GM21526 (cell line): ENCODE results near the gene SLMAP.

Source experiments
- ATAC-seq: cut with Tn5 transposase; IDR thresholded peaks from one replicate; pipeline ENCODE4 v1.9.1; 2021; ENCODE audit warnings: moderate library complexity; ENCODE audit not compliant: unreplicated experiment, low FRiP score

The SLMAP gene

DNA sequence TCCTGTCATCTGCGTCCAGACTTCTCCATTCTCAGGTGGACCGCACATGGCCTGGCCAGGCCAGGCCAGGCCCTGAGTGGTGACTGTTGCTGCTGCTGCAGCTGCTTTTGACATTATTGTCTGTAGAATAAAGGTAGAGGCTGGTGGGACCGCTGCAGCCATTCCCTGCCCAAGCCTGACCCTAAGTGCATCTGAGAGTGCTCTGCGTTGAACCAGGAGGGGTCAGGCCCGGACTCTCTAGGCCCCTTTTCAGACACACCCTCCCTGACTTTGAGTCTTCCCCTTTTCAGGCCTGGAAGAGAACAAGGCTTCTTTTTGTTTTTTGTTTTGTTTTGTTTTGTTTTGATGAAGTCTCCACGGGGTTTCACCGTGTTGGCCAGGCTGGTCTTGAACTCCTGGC, 197.5 kb downstream of the SLMAP start:
- no peak for ATAC-seq

DNA sequence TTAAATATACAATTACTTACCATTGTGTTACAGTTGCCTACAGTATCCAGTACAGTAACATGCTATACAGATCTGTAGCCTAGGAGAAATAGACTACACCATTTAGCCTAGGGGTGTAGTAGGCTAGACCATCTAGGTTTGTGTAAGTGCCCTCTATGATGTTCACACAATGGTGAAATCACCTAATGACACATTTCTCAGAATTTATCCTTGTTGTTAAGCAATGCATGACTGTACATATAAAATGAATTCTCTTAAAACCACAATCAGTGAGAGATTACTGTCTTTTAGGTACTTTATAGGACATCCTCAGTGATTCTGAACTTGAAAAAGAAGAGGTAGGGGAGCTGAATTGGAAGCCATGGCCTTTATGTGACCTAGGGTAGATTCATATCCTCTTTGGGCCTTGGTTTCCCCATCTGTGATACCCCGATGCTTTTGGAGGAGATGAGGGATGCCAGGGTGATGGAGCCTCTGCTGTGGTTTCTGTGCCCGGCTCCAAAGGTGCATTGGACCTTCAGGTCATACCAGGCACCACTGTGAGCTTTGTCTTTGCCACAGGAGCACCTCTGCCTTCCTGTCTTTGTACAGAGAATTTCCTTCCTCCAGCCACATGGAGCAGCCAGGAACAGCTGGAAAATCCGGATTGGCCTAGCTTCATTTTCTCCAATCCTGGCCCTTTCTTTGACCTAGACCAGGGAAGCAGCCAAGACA, 200.2 kb downstream of the SLMAP start:
- ATAC-seq: no peak

DNA sequence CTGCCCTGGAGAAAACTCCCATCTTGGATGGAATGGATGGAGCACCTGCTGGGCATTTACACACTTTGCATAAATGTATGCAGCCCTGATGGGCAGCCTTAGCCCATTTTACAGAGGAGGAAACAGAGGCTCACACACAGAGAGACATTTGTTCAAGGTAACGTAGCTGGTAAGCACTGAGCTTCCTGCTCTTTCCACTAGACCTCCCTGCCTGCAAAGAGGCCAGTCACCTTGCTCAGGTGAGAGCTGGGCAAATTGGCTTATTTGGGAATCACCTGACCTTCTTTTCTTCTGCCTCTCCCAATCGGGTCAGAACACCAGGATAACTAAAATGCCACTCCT, 200.7 kb downstream of the SLMAP start:
- no peak for ATAC-seq

DNA sequence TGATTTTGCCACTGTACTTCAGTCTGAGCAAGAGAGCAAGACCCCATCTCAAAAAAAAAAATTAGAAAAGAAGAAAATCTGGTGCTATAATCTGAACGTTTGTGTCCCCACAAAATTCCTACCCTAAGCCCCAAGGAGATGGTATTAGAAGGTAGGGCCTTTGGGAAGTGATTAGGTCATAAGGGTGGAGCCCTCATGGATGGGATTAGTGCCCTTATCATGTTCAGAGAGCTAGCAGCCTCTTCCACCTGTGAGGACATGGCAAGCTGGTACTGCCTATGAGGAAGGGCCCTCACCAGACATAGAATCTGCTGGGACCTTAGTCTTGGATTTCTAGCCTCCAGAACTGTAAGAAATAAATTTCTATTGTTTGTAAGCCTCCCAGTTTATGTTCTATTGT, 201.7 kb downstream of the SLMAP start:
- ATAC-seq: no peak

DNA sequence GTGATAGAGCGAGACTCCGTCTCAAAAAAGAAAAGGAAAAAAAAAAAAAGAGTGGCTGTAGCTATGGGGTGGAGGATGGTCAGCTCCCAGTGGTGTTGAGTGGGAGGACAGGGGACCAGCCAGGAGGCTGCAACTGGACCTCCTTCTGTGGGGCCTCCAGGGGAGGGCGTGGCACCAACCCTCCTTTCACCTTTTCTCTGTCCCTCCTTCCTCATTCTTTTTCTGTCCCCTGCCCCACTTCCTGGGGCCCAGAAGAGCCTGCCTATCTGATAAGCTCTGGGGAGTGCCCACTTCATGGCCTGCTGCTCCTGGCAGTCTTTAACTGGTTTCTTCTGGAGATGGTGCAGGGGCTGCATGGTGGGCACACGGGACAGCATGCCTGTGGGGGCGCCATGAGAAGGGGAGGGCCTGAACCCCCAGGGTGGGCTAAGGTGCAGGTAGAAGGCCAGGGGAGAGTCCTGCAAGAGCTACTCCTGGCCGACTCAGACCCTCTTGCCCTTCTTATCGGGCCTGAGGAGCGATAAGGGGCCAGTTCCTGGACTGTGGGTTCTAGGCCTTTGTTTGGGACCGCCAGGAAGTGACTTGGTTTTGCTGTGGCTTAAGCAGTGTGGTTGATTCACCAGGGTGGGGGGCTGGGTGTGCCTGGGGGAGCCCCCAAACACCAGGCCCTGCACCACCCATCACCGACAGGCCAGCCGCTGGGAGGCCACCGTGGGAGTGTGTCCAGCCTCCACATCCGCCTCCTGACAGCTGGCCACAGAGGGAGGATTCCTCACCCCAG, 202.7 kb downstream of the SLMAP start:
- no peak for ATAC-seq

DNA sequence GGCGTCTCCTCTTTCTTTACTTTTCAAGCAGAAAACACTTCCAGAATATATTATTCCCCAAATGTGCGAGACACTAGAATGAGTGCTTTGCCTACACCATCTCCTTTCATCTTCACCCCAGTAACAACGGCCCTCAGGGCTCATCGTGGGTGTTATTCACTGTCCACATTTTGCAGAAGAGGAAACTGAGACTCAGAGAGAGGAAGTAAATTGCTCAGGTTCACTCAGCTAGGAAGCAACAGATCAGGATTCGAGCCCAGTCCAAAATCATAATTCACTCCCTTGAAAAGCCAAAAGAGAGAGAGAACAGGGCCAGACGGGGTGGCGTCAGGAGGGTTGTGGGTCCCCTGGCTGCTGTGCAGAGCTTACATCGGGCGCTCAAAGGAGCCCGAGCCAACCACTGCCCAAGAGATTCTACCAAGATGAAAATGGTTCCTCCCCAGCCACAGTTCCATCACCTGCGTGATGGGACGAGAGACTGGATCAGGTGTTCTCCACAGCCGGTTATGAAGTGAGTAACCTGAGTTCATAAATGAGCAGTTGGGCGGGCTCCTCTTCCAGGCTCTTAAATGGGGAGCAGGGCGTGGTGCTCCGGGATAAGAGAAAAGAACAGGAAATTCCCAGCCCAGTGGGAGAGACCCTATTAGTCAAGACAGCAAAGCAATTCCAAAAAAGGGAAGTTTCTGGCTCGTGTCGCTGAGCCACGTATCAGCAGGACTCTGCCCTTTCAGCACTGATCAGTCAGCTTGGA, 203.5 kb downstream of the SLMAP start:
- no peak for ATAC-seq

DNA sequence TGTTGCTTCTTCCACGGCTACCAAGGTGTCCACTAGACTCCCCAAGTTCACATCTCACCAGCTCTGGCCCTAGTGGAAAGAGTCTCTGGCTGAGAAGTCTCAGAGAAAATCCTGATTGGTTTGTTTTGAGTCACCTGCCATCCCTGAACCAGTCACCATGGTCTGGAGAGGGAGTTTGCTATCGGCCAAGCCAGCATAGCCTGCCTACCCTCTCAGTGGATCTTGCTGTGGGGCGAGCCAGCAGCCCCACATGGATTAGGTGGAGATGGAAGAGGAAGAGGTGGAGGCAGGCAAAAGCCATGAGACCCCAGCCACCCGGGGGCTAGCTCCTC, 204.0 kb downstream of the SLMAP start:
- no peak for ATAC-seq

DNA sequence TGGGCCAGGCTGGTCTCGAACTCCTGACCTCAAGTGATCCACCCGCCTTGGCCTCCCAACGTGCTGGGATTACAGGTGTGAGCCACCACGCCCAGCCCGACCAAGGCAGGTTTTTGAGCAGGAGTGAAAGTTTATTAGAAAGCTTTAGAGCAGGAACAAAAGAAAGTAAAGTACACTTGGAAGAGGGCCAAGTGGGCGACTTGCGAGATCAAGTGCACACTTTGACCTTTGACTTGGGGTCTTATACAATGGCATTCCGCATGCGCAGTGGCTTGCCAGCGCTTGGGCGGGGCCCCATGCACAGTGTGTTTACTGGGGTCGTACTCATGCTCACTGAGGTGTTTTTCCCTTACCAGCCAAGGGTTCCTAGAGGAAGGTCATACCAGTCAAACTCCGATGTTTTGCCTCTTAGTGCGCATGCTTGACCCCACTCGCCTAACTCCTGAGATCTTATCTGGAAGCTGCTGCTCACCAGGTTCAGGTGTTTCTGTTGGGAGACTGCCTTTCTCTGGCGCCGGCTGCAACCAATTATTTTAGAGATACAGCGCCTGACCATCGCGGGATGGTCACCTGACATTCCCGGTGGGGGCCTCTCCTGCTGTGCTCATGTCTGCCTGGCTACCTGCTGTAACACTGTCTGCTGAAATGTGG, 205.2 kb downstream of the SLMAP start:
- no peak for ATAC-seq

DNA sequence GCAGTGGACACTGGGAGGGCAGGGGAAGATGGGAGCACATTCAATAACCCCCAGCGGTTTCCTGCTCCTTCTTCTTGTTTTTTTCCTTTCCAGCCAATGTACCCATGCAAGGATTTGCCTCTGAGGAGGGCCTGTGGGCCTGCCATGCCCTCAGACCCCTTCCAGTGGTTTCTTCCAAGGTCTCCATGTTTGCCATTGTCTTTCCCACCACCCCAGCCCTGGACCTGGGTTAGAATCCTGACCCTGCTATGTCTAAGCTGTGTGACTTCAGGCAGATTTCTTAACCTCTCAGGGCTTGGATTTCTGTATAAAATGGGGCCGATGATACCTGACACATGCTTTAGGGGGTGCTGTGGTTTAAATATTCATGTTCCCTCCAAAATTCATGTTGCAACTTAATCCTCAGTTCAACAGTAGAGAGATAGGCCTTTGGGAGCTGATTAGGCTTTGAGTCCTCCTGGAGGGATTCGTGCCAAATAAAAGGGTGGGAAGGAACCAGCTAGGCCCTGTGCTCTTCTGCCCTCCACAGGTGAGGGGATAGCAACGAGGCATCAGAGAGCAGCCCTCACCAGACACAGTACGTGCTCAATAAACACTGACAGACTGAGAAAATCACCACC, 205.8 kb downstream of the SLMAP start:
- ATAC-seq: no peak

DNA sequence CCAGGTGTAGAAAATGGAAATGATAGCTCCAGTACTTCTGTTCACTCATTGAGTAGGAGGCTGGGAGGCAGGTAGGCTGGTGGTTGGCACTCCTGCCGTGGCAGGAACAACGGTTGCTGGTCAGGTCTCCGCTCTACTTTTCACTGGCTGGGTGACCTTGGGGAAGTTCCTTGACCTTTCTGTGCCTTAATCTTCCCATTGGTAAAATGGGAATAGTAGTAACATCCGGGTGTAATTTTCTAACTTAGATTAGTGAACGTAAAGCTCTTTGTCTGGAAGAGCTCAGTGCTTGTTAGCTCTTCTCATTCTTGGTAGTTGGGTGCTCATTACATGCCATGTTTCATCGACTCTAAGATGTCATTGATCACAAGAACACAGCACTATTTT, 206.3 kb downstream of the SLMAP start:
- ATAC-seq: no peak

DNA sequence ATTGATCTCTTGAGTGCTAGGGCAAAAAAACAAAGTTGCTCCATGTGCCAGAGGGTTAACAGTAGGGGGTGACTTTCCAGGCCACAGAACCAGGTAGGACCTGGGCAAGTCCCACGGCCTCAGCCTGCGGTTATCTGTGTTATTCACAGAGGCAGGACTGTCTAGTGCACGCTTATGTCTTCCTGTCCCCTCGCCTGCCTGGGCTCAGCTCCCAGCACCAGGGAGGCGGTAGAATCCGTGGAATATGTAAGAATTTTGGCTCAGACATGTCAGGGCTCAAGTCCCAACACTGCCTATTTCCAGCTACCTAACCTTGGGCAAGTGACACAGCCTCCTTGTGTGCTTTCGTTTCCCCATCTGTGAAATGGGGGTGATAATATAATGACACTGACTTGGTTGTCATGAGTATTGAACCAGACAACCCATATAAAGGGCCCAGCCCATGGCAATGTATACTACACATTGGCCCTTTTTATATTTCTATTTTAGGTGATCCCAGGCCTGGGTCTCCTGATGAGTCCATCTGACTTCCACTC, 207.8 kb downstream of the SLMAP start:
- no peak for ATAC-seq

DNA sequence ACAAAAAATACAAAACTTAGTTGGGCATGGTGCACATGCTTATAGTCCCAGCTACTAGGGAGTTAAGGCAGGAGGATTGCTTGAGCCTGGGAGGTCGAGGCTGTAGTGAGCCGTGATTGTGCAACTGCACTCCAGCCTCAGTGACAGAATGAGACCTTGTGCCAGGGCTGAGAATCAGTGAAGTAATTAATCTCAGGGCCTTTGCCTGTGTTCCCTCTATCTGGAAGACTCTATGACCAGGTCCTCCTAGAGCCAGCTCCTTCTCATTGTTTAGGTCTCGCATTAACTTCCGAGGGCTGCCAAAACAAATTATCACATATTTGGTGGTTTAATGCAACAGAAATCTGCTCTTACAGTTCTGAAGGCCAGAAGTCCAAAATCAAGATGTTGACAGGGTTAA, 210.7 kb downstream of the SLMAP start:
- no peak for ATAC-seq

DNA sequence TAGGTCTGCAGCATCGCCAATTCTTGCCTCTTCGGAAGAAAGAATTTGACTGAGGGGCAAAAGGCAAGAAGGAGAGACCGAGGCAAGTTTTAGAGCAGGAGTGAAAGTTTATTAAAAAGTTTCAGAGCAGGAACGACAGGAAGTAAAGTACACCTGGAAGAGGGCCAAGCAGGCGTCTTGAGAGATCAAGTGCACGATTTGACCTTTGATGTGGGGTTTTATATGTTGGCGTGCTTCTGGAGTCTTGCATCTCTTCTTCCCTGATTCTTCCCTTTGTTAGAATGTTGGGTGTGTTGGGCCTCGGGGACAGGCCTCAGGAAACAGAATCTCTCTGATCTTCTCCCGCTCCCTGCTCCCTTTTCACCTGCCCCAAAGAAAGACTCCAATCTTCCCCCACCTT, 211.5 kb downstream of the SLMAP start:
- no peak for ATAC-seq

DNA sequence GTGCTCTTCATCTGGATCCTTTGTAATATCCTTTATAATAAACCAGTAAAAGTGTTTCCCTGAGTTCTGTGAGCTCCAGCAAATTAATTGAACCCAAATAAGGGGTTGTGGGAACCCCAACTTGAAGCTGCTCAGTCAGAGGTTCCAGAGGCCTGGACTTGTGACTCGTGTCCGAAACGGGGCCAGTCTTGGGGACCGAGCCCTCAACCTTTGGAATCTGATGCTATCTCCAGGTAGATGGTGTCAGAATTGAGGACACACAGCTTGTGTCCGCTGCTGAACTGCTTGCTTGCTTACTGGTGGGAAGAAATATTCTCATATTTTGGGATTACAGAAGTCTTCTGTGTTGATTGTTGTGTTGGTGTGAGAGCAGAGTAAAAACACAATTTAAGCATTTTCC, 212.4 kb downstream of the SLMAP start:
- no peak for ATAC-seq

DNA sequence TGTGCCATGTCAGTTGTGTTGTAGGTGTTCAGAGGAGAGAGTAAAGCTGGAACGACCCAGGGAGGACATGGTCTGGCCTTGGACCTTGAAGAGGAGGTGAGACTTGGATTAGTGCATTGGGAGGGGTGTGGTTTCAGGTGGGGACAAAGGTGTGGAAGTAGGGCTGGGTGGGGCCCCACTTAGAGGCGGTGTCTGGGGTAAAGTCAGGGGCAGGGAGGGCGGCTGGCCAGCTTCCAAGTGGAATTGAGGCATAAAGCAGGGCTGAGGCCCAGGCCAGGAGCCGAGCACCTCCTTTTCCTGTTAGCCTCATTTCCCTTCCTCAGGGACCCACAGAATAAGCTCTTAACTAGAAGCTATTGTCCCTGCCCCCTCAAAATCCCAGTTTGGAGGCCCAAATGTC, 215.9 kb downstream of the SLMAP start:
- no peak for ATAC-seq

DNA sequence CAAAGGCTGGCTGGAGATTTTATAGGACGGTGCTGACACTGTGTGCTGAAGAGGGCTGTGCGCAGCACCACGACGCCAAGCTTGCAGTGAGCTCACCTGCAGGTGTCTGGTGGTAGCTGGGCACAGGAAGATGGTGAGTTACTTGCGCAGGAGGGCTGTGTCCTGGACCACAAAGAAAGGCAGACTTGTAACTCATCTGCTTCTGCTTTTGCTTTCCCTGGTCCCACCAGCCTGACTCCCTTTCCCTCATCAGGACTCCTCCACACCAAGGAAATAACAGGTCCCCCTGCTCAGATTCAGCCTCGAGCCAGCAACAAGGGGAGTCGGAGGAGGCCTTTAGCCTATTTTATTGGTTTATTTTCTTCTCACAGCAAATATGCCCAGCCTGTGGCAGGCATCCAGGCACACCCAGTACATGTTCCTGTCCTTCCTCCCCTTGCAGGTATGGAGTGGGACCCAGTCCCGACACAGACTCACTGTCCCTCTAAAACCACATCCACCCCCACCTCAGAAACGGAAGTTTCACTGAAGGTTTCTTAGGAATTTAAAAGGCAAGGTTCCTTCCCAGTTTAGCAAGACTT, 216.5 kb downstream of the SLMAP start:
- ATAC-seq: no peak

DNA sequence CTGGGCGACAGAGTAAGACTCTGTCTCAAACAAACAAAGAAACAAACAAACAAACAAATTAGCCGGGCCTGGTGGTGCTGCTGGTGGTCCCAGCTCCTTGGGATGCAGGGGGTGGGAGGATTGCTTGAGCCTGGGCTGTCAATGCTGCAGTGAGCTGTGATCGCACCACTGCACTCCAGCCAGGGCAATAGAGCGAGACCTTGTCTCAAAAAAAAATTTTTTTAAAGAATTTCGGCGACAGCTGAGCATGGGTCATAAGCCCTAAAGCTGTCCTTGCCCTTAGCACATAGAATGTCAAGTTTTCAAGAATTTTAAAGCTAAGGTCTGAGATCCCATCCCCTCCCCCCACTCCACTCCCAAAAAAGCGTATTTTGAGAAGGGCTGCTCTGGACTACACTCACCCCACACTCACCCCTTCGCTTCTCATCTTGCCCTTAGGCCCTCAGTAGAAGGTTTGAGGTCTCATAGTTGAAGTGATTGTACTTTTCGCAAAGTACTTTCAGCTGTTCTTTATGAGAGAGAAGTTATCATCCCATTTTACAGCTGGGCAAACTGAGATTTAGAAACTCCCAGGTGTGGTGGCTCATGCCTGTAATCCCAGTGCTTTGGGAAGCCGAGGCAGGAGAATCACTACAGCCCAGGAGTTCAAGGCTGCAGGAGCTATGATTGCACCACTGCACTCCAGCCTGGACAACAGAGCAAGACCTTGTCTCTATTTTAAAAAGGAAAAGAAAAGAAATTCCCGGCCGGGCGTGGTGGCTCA, 217.8 kb downstream of the SLMAP start:
- no peak for ATAC-seq

DNA sequence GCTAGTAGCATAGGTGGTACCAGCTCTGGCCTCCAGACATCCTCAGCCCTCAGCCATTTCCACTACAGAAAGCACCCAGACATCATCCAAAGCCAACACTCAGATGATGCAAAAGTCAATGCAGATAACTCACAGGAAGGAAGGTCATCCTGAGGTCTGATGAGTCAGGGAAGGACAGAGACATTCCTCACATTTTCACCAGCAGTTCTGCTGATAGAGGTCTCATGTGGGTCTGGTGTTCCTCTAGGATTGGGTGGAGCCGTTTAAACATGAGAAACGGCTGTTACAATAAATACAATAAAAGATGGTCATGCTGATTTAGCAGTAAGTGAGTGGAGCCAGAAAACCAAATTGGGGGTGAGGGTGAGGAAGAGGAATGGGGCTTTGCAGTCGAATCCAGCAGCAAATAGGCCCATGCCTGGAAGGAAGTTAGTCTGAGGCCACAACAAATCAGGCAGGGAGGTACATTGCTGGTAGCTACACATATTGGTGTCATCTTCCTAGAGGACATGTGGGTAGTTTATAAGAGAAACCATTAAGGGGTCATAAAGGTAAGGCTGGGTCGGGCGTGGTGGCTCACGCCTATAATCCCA, 218.8 kb downstream of the SLMAP start:
- ATAC-seq: no peak

DNA sequence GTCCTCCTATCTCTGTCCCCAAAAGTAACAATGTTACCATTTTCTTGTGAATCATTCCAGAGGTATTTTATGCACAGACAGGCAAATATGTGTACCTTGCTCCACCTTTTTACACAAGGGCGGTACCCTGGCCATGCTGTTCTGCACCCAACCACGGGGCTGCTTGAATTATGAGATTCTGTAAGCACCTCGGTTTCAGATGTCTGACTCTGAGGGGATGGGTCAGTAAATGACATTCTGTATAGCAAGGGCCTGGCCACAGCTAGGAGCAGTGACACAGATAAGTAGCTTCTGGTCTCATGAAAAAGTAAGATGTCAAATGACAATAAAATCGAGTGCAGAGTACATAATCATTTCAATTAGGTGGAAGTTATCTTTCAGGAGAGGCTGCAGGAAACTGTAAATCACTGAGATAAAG, 221.7 kb downstream of the SLMAP start:
- ATAC-seq: no peak
